Measurements from ENCODE around the gene SUN2.

Gene SUN2

GRCh38 chr22:38775656-38776055, 19.9 kb upstream of the SUN2 start:
- DNase-seq, result no peak

- no peak for DNase-seq
Measured at GRCh38 chr22:38774496-38775166, 18.8 kb upstream of the SUN2 start.

DNA sequence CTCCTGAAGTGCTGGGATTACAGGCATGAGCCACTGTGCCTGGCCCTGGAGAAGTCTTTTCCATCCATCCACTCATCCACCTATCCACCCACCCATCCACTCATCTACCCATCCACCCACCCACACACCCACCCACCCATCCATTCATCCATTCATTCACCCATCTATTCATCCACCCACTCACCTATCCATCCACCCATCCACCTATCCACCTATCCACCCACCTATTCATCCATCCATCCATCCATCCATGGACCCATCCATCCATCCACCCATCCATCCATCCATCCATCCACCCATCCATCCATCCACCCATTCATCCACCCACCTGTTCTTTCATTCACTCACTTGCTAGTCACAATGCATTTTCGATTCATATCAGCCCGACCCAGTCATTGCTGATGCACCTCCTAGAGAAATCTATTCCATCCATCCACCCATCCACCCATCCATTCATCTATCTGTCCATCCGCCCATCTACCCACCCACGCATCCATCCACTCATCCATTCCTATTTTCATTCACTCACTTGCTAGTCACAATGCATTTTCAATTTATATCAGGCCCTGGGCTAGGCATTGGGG, 17.7 kb upstream of the SUN2 start:
- DNase-seq, result no peak

DNA sequence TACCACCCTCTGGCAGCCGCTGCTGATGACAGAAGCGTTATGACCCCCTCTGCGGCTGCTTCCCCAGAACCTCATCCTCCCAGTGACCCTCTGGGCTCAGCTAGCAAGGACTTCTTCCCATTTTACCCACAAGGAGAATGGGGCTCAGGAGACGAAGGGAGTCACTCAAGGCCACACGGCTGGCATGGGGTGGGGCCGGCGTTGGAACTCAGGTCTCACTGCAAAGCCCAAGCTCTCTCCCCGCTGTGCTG, 16.8 kb upstream of the SUN2 start:
- no peak for DNase-seq

- no peak for DNase-seq
Measured at GRCh38 chr22:38770257-38770949, 14.6 kb upstream of the SUN2 start.

DNA sequence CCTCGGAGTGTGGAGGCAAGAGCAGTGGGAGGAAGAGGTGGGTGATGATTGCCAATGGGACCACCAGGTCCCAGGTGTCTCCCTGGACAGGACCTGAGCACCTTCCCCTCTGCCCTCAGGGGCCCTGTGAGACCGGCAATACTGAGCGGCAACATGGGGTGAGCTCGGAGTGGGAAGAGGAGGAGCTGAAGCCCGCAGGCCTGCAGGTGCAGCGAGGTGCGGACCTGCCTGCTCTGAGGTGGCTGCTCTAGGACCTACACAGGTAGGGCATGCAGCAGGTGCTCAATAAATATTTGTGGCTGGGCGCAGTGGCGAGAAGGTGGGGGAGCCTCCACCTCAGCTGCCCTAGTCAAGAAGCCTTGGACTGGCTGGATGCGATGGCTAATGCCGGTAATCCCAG, 12.2 kb upstream of the SUN2 start:
- no peak for DNase-seq

- DNase-seq, result no peak
Measured at GRCh38 chr22:38767313-38767712, 11.5 kb upstream of the SUN2 start.

DNA sequence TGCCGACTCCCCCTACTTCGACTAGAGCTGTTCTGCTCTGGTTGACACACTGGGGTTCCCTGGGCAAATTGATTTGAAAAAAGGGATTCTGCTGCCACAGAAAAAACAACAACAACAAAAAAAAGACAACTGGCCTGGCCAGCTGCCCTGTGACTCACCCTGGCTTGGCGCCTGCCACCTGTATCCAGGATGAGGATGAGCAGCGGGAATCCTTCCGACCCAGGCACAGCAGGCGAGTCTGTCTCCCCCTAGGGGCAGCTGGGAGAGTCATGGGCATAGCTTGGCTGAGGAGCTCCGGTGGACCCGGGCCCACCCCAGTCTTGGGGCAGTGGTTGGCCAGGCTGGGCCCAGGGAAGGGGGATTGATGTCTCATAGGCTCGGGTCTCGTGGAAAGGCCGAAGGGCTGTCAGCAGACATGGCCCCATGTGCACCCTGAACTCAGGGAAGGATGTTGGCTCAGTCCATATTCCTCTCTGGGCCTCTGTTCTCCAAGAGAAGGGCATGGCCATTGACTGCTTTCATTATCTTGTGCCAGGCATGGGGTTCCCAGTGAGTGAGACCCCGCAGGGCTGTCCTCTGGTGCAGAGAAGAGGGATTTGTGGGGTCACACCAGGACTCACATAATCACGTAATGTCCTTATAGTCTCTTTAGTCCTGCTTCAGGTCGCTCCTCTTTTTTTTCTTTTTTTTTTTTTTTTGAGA, 10.4 kb upstream of the SUN2 start:
- DNase-seq, result no peak

GRCh38 chr22:38762551-38762983, 6.8 kb upstream of the SUN2 start:
- DNase-seq, result no peak

- DNase-seq, result no peak
Measured at GRCh38 chr22:38761202-38762162, 5.7 kb upstream of the SUN2 start.

DNA sequence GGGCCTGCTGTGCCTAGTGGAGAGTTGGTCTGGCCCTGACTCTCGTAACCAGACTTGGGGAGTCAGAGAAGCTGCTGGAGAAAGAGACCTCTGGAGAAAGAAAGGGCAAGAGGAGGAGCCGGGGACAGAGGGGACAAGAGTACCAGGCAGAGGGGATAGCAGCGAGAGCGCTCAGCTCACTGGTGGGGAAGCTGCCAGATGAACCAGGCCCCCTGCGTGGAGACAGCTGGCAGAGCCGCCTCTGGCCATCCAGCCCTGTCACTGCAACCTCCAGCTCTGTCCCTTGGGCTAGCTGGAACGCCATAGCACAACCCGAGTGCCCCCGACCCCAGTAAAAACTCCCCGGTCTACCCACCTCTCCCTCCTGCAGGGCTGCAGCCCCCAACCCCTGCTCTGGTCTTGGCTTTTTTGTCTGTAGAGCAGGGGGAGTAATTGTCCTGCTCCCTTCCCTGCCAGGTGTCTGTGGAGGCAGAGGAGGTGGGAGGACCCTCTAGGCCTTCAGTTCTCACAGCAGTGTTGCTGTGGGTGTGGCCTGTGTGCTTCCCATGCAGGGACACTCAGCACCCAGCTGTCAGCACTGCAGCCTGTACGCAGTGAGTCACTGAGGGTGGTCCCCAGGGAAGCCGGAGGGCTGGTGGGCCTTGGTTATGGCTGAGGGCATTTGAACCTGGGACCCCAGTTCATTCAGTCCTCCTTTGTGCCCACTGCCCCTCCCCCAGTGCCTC, 4.8 kb upstream of the SUN2 start:
- no peak for DNase-seq

DNA sequence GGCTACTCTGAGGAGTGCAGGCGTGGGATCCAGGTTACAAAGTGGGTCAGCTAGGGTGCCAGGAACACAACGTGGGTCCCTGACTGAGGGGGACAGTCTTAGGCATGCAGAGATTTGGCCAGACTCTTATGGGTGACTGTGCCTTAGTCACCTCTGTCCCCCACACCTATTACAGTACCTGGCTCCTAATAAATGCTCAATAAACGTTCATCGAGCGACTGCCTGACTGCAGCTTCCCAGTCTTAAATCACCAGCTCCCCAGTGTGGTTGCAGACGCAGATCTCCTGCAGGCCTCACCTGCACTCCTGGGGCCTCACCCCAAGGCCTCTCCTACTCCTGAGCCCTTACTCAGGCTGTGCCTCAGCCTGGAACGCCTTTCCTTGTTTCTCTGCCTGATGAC, 3.2 kb upstream of the SUN2 start:
- DNase-seq, result no peak

GRCh38 chr22:38758276-38758945, 2.6 kb upstream of the SUN2 start:
- DNase-seq, result no peak

- DNase-seq, result no peak
Measured at GRCh38 chr22:38757464-38757757, 1.6 kb upstream of the SUN2 start.

DNA sequence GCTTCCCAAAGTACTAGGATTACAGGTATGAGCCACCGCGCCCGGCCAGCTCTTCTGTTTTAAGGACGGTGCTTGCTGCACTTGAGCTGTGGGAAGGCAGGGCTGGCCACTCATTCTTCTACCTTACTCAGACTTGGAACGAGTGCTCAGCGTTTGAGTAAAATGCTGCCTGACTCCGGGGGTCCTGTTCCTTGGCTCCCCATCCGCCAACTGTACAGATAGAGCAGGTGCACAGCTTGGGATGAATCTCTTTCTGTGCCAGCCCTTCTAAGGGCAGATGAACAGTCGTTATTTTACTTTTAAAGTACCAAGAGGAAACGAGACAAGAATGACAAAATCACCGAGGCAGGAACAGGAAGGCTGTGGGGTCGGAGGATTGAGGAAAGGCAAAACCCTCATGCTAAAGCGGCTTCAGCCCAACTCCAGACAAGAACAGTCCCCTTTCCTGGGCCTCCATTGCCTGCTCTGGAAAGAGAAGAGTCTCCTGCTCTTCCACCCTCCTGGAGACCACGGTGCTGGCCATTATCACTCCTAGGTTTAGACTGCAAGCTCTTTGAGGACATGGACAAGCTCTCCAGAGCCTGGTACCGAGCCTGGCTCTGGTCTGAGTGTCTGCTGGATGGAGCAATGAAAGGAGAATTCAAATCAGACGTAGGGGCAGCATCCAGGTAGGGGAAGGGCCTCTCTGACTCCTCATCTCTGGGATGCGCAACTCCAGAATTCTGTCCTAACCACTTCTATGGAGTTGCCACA, 1.1 kb upstream of the SUN2 start:
- peak; percentile 30 for DNase-seq

GRCh38 chr22:38755155-38755910, 465 bp downstream of the SUN2 start:
- no peak for DNase-seq

DNA sequence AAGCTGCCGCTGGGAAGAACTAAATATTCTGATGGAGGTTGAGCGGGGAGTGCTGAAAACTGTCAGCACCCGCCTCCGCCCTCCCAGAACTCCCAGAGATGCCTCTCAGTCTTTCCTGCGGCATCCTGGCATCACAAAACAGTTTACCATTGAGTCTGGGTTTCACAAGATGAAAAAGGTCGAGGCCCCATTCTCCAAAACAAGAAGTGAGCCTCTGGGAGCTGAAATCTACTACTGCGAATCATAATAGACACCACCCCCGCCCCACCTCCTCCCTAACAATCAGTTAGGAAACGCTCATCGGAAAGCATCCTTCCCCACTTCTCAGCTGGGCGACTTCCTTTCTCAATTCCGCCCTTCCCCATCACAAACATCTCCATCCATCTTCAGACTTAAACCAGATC, 1.0 kb downstream of the SUN2 start:
- DNase-seq, result peak; percentile 15

DNA sequence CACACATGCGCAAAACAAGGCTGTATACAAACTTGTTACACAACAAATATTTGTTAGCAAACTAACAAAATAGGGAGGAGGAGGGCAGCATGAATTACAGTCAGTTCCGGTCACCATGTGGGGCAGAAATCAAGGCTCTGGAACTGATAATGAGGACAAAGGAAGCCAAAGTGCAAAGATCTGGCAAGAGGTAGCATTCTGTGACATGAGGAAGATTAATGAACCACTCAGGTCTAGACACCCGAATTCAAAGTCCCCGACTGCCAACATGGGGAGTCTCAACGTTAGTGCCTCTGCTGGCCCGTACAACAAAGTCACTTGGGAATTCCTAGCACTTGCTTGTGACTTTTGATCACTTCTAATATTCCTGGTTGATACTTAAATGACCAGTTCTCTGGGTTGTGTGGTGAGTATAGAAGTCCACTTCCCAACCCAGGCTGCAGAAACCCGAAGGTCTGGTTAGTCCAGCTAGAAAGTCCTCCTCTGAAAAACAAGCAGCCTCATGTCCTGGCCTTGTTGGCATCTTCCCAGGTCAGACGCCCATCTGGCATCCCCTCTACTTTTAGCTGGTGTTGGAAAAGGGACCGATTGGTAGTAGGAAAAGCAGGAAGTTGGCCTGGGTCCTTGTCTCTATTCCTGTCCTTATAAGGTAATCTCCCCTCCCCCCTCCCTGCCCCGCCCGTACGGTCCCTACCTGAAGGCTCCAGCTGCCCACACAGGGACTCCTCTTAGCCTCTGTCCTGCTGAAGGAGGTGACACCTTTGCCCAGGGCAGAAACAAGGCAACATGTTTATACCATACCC, 1.6 kb downstream of the SUN2 start:
- no peak for DNase-seq
